ENCODE data around the gene ZNF214.
A peak's percentile ranks its signal among the peaks of the same experiment; 100 is the strongest.

The ZNF214 gene

DNA sequence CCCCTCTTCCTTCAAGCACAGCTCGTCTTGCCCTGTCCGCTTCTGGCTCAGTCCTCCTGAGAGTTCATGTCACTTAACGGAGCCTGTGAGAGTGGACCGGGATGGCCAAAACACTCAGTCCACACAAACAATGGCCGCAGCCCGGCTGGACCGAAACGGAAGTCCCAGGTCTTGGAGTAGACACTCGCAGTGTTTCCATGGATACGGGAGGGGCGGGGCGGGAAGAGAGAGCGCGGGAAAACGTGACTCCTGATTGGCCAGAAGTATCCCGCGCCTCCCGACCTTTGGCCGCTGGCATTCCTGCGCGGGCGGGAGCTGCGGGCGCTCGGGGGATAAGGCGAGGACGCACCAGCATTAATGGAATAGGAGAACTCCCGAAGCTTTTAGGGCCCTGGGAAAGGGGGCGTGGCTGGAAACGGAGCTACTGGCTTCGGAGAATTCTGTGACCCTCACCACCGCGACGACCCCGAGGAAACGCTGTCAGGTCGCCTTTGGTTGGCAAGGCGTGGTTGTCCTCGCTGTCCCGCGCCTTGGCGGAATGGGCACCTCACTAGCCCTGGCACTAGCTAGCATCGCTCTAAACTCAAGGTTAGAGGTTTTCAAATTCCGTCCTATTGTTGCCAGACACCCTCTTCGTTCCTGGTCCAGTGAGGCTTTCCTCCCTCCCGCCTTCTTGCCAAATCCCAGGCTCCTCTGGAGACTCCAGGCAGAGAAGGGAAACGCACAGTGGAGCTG is at the start of gene ZNF214, which contains the start of gene NLRP14:
Gene ZNF214, minus strand, starts transcription at position 164 of the 735 bp plus-strand sequence. CDS start 17,511 bp downstream, outside the sequence.
Gene NLRP14, plus strand, starts transcription at position 297 of the 735 bp plus-strand sequence. CDS start 18,108 bp downstream, outside the sequence.
- peak; percentile 94 for DNase-seq

DNA sequence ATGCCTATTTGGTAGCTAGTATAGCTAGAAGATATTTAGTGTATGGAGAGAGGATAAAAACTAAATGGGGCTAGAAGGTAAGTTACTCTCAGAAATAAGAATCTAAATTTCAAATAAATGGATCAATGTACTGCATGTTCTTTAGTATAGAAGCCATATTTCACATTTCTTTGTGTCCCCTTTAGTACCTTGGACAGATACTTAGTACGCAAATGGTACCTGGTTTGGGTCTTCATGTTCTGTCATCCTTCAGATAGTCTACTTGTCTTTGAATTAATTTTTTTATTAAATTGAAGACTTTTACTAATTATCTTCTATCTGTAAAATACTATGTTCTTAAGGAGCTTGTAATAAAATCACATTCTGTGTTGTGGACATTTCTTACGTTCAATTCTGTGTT is 42.4 kb upstream of the ZNF214 start:
- no peak for DNase-seq

DNA sequence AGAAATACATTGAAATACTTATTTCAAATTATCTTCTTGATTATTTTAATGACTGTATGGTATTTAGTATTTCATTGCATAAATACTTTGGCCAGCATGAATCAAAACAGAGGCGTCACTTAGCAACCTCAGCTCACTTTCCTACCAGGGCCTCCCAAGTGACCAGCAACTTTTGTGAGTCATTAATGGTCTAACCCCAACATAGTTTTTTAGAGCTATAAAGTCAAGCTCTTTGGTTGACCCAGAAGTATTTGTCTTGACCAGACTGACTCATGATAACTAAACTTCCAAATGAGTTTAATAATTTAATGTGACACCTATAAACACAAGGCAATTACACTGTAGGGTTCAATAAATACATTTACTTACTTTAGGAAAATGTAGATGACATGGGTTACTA is 40.7 kb upstream of the ZNF214 start:
- DNase-seq = peak; percentile 8

DNA sequence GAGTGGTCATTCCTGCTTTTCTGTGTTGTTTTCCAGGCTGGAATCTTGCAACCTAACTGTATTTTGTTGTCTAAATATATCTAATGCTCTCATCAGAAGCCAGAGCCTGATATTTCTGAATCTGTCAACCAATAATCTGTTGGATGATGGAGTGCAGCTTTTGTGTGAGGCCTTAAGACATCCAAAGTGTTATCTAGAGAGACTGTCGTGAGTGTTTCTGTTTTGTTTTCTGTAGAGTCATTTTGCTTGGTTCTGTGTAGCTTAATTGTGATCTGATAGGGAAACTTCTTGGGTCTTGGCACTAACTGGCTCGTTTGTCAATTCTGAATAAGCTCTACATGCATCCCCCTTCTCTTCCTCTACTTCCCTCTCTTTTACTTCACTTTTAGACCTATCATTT is 37.5 kb upstream of the ZNF214 start:
- no peak for DNase-seq

DNA sequence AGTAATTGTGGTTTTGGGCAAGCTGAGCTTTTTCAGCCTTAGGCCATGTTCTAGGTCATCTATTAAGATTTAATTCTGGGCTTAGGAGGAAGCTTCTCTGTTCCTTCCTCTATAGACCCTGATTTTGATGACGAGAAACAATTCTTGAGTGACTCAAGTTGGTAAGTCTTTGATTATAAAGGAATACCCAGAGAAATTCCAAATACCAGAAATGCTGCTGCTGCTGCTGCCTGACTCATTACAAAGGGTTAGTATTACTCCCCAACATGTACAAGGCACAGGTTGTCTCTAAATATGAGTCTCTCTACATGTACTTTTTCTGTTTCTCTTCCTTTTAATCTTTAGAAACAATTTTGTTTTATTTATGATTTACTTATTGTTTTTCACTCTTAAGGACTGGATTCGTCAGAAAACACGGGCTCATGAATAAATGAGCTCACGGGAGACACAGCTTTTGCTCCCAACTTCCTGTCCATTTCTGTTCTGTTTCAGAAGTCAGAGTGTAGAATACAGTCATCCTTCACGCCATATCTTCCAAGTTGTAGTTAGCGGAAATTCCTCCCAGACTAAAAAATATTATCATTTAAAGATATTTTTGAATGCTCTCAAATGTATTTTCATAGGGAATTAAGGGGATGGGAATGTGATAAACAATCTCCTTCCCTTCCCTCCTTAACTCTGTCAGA is 36.8 kb upstream of the ZNF214 start:
- no peak for DNase-seq

DNA sequence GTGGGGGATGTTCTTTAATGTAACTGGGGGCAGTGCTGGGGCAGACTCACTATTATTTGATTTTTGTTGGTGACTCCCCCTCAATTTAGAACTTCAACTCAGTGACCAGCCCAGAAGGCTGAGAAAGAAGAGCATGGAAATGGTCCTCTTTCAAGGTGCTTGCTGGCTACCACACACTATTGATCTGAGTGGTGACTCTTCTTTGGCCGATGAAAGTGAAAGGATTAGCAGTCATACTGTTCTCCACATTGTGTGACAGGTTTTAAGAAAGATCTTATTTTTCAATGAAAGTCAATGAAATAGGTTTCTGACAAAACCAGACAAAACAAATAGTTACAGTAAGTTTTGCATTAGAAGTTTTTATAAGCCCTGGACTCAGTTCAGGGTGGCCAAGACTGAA is 30.0 kb upstream of the ZNF214 start:
- DNase-seq = no peak

DNA sequence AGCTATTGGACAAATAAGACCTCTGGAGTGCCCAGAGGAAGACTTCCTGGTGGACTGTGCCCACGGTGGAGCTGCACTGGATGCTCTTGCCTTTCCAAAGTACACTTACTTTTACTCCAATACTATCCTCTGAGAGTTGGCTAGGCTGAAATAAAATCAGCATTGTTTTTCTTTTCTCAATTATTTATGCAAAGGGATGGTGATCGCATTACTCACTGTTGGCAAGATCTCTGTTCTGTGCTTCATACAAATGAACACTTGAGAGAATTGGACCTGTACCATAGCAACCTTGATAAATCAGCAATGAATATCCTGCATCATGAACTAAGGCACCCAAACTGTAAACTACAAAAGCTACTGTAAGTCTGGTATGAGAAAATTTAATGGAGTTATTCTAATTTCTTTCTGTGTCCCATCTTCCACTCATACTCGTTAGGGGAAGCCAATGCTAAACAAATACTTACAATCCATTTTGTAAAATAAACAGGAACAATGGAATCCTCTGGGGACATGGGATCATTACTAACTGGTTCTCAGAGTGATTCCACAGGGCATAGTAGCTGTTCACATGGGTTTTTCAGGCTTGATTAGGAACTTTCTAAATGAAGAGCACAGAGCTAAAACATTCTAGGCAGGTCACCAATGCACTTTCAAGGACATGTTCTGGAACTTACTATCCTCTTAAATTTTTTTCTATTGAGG is 26.5 kb upstream of the ZNF214 start:
- DNase-seq = peak; percentile 12

DNA sequence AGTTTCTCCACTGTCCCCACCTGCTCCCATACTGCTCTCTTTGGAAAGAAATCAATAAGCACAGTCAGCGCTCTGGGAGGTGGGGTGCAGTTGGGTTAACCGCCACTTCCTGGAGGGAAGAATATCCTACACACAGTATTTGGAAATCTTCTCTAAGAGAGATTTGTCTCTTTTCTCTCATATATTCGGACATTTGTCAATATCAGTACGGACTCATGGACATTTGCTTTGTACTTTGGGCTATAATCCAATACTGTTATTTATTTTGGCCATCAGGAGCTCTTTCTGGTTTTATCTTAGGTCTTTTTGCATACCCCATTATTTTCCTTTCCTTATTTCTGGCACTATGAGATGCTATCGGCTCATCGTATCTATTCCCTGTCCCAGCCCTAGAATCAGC is 13.9 kb upstream of the ZNF214 start:
- DNase-seq = no peak

DNA sequence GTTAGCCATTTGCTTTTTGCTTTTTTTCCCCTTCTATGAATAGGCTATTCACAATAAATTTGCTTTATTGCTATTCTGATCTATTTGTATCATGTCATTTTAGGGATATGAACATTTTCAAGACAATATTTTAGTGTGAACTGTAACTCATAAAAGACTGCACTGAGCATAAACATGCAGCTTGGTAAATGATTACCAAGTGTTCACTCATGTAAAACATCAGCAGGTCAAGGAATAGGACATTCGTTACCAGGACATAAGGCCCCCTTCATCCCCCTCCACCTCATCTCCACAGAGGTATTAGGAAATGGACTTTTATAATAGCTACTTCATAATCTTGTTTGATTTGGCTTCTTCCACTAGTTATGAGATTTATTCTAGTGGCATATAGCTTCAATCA is 12.5 kb upstream of the ZNF214 start:
- DNase-seq = no peak

DNA sequence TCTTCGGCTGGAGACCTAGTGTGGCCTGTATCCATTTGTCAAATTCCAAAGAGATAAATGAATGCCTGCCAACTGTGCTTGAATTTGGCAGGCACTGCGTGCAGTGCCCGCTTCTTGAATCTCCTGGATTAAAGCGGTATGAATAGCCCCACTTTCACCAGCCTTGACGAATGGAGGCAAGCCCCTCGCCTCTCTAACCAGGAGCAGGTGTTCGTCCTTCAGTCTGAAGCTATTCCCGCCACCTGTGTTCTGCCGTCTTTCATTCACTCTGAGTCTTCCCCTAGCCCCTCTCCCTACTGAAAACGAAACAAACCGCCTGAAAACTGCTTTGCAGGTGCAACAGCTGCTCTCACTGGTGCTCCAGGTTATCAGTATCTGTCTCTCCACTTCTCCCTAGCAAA is 11.3 kb upstream of the ZNF214 start:
- no peak for DNase-seq

DNA sequence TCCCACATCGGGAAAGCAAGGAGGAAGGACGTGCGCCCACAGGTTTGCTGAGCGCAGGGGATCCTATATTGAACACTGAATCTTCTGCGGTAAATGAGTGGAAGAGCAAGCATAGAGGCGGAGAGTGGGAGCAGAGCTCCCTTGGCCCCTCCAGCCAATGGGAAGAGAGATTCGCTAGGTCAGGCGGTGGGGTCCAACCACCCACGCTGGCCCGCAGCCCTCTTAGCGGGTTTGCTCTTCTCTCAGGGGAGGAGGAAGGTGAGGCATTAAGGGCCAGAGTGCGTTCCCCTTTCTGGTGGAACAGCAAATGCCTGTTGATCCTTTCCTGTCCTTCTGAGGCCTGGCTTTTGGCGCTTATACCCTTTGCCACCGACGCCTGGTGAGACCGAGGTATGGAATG is 10.7 kb upstream of the ZNF214 start:
- no peak for DNase-seq

DNA sequence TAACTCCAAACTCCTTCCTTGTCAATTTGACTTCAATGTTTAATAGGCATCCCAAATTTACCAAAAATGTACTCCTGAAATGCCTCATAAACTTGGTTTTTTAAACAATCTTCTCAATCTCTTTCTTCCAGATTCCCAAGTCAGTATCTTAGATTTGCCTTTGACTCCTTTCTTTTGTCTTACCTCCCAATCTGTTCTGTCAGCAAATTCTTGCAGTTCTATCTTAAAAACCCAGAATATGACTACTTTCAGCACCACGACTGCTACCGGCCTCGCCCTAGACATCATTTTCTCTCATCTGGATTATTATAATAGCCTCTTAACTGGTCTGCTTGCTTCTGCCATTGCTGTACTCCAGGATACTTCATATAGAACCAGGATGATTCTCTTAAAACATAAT is 8.0 kb upstream of the ZNF214 start:
- DNase-seq = no peak

DNA sequence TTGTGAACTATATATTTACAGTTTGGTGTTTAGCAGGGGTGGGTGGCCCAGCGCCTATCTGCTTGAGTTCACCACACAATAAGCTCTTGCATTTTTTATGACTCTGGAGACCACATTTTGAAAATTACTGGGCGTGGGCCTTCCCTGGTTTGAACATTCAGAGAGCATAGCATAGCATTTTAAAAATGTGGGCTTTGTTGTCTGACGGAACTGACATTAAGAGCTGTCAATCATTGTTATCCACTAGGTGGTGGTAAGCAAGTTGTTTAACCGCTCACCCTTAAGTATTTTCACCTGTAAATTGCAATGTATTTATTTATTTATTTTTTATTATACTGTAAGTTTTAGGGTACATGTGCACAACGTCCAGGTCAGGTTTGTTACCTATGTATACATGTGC is 1.2 kb upstream of the ZNF214 start:
- DNase-seq = no peak

DNA sequence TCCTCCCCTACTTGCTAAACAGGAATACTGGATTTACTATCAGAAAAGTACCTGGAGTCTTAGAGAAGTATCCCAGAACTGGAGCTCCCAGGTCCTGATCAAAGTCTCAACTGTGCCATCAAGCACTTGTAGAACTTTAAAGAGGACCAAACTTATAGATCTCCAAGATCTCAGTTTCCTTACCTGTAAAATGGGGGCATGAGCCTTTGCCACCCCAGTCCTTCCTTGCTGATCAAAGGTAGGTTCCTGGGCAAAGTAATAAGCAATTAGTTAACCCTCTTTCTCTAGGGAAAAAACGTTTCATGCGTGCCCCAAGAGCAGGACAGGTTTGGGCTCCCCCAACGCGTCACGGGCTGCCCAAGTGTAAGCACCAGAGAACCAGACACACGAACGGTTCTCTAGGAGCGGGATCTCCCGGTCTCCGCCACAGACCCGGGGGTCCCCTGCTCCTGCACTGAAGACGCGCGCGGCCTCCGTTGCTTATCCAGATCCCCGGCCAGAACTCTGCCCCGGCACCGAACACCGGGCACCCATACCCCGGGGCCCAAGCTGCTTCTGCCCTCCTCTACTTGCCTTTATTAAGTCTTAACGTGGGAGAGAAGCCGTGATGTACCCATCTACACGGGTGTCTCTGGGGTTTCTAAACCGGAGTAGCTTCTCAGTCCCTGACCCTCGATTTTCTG is 505 bp downstream of the ZNF214 start:
- DNase-seq = peak; percentile 22

DNA sequence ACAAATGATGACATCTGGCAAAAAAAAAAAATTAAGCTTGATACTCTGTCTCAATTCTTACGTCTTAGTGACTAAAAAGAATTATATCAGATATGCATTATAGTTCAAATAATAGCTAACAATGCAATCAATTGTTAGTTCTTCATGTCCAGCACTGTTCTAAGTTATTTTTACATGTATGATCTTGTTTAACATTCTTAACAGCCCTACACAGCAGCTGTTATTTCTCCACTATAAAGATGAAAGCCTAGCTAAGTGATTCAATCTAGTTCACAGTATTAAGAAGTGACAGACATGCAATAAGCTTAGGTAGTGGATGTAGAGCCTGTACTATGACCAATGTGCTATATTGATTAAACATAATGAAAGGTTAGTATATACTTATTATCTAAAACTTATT is 4.1 kb downstream of the ZNF214 start:
- no peak for DNase-seq

DNA sequence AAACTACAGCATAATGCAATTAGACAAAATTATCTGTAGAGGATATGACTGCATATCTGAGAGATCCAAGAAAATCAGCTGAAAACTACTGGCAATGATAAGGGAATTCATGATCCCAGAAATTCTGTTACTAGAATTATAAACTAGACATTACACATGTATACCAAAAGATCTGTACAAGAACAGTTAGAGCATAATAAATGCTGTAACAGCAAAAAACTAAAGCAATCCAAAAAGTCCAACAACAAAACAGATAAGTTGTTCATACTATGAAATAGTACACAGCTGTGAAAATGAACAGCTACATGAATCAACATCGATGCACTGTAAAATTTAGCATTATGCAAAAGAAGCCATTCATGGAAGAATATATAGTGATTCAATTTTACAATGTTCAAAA is 6.0 kb downstream of the ZNF214 start:
- no peak for DNase-seq

DNA sequence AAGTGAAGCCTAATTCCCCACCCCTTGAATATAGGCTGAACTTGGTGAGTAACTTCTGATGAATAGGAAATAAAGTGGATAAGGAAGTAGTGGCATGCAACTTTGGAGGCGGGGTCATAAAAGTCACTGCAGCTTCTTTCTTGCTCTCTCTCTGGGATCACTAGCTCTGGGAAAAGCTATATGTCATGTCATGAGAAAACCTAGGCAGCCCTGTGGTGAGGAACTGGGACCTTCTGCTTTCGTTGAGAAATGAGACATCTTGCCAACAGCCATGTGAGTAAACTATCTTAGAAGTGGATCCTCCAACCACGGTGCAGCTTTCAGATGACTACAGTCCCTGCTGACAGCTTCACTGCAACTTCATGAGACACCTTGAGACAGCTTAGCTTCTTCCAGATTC is 15.7 kb downstream of the ZNF214 start:
- peak; percentile 84 for DNase-seq

DNA sequence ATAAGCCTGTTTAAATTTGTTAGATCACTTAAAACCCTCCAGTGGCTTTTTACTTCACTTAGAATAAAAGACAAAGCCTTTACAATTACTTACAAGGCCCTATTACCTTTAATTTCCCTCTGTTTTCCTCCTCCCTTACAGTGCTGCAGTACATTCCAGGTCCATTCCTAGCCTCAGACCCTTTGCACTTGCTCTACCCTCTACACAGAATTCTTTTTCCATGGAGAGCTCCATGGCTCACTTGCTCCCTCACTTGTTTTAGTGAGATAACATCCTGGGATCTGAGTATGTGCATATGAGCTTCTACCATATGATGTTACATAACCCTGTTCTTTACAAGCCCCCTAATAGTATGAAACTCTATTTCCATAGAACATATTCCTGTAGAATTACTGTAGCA is 24.4 kb downstream of the ZNF214 start:
- DNase-seq = no peak

DNA sequence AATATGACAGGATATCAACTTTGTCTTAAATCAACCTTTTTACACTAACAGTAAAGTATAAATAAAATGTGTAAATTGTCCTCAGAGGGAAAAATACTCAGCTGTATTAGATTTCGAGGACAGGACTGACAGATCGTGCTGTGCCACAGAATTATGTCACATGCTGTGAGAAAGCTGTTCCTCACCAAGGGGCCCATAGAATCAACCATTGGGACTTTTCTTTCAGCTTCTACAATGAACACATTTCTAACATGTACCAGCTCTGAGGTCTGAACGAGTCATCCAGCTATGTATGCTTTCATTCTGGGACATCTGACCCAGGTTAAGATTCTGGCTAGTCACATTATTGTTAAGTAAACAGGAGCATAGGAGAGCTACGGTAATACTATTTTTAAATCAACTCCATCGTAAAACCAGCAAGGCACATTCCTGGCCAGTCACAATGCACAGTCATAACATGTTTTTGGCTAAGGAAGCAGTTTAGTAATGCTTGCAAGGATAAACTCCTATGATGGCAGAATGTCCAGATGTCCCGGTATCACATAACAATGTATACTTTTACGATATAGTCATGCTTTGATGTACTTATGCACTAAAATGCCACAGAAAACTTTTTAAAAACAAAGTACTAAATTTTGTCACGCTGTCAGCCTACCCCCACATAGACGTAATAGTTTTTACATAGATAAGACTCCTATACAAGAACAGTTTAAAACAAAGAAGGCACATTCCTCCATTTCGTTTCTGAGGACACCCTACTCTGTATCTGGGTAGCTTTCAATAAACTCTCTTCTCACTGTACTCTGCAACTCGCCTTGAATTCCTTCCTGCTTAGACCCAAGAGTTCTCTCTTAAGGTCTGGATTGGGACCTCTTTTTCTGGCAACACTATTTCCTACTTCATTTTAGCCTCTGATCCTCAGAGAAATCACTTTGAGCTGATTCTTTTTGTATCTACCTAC is 27.4 kb downstream of the ZNF214 start:
- peak; percentile 93 for DNase-seq

DNA sequence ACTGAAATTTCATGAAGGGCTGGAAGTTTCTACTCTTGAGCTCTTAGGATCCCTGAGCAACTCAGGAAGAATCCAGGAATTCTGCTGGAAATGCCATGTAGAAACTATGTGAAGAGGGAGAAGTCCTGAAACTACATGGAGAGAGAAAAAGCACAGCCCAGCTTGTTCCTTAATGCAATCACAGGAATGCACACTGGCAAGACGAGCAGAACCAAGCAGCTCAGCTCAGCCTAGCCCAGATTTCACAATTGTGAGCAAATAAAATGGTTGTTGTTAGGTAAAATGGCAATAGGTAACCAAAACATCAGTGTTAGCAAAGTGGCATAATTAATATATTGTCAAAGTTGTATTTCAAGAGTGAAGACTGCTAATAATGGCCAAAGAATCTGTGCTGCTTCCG is 28.1 kb downstream of the ZNF214 start:
- DNase-seq = peak; percentile 41

DNA sequence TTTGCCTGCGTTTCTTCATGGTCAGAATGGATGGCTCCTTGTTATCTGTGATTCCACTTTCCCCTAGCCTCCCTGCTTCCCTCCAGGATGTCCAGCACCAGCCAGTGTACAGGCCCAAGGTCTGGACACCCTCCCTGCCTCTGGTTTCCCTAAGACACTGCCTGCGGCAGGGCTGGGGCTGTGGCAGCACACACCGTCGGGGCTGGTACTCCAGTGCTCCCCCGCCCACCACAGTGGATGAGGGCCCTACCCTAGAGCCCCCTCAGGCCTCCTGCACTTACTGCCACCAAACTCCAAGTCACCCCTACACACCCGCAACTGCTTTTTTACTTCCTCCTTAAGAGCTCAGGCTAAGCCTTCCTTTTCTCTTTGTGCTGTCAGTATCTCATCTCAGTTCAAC is 28.9 kb downstream of the ZNF214 start:
- no peak for DNase-seq

DNA sequence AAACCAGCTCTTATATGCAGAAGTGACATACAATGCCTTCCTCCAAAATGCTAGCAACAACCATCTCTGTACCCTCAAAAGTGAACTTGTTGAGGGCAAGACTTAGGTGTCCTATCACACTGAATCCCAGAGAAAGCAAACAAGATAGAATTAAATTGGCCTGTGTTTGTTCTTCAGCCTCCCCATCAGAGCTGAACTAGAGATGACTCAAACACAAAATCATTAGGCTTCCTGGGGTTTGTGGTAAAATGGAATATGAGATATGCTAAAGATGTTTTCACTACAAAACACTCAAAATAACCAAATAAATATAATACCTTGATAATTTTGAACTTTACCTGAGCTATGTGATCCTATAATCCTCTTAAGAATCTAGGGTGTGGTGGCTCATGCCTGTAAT is 31.6 kb downstream of the ZNF214 start:
- peak; percentile 16 for DNase-seq
